Large intestine (tissue), 3 donors: ENCODE data around the gene MYO19. TPM values are rescaled to one million over a fixed set of nuclear protein-coding genes. Genes with fewer than 3 reads are reported as not detected.
"Not testable (repeated sequence)": the region's sequence is repeated elsewhere in the genome, so short reads cannot be mapped to it uniquely, and the experiment has no call there.

Experiments
- DNase-seq, 2 donors: peaks; one replicate each; pipeline versions ENCODE4 v3.0.0 to v3.0.0-alpha.2; 2013
- H3K27ac ChIP-seq: one replicate; pipeline ENCODE4 v1.5.1; 2013; ENCODE audit warnings: low read length
- H3K27me3 ChIP-seq: 2 replicates; pipeline ENCODE4 v1.6.1; 2013; ENCODE audit warnings: low read length; ENCODE audit not compliant: control insufficient read depth, insufficient read depth
- H3K36me3 ChIP-seq: 2 replicates; pipeline ENCODE4 v1.6.1; 2013; ENCODE audit warnings: low read length; ENCODE audit not compliant: control insufficient read depth, insufficient read depth
- H3K4me1 ChIP-seq: one replicate; pipeline ENCODE4 v1.6.1; 2013; ENCODE audit warnings: low read length; ENCODE audit not compliant: control insufficient read depth, insufficient read depth
- H3K4me3 ChIP-seq: one replicate; pipeline ENCODE4 v1.5.1; 2013; ENCODE audit warnings: low read length
- H3K9me3 ChIP-seq: one replicate; pipeline ENCODE4 v1.6.1; 2013; ENCODE audit warnings: mild to moderate bottlenecking, low read depth, low read length, moderate library complexity; ENCODE audit not compliant: control insufficient read depth
- WGBS: methylation state at CpG from one replicate; pipeline ENCODE4 v1.1.5; 2013; ENCODE audit warnings: low lambda C conversion rate; ENCODE audit not compliant: insufficient coverage; 5-methylcytosine and 5-hydroxymethylcytosine counted together
- polyA plus RNA-seq: library from polyadenylated mRNA; unstranded; fragments of 120-200 nt; gene quantifications from one replicate; pipeline ENCODE4 v1.2.1, GENCODE V29; 2013

Gene MYO19
- polyA plus RNA-seq, 1 donor = 60.0 TPM

GRCh38 chr17:36510636-36511035 lies 24.0 kb downstream of the MYO19 start:
- no peaks in the 10 kb centered on the region for H3K27me3 ChIP-seq
- DNase-seq = no peak
- no CpG with 5 or more reads among the region's 14 CpGs for WGBS
- peaks cover 79% of the 10 kb centered on the region for H3K36me3 ChIP-seq
- no peak overlapping the region for H3K27ac ChIP-seq
- H3K4me1 ChIP-seq = no peaks in the 10 kb centered on the region
- no peak overlapping the region for H3K4me3 ChIP-seq
- H3K9me3 ChIP-seq = no peaks in the 10 kb centered on the region

GRCh38 chr17:36509272-36509985 lies 25.2 kb downstream of the MYO19 start:
- H3K4me1 ChIP-seq = no peaks in the 10 kb centered on the region
- no peaks in the 10 kb centered on the region for H3K9me3 ChIP-seq
- DNase-seq = no peak
- no peak overlapping the region for H3K27ac ChIP-seq
- no CpG with 5 or more reads among the region's 9 CpGs for WGBS
- H3K36me3 ChIP-seq = peaks cover 75% of the 10 kb centered on the region
- H3K4me3 ChIP-seq = no peak overlapping the region
- no peaks in the 10 kb centered on the region for H3K27me3 ChIP-seq

GRCh38 chr17:36508439-36508838 lies 26.2 kb downstream of the MYO19 start:
- not testable (repeated sequence) for H3K27me3 ChIP-seq, H3K27ac ChIP-seq, H3K4me3 ChIP-seq, DNase-seq, H3K9me3 ChIP-seq, H3K4me1 ChIP-seq
- H3K36me3 ChIP-seq = peaks cover 76% of the 10 kb centered on the region
- WGBS = no CpG with 5 or more reads among the region's 2 CpGs

GRCh38 chr17:36507266-36507665 lies 27.4 kb downstream of the MYO19 start:
- H3K4me1 ChIP-seq = no peaks in the 10 kb centered on the region
- H3K4me3 ChIP-seq = no peak overlapping the region
- no peak for DNase-seq
- no peaks in the 10 kb centered on the region for H3K9me3 ChIP-seq
- H3K27ac ChIP-seq = no peak overlapping the region
- H3K36me3 ChIP-seq = peaks cover 78% of the 10 kb centered on the region
- no peaks in the 10 kb centered on the region for H3K27me3 ChIP-seq
- WGBS = no CpG with 5 or more reads among the region's 6 CpGs

- WGBS = no CpG with 5 or more reads among the region's 11 CpGs
- peaks cover 79% of the 10 kb centered on the region for H3K36me3 ChIP-seq
Observed at GRCh38 chr17:36506831-36507230, 27.8 kb downstream of the MYO19 start.

GRCh38 chr17:36506249-36506826 lies 28.3 kb downstream of the MYO19 start:
- Histone ChIP-seq H3K9me3 (no peaks in the 10 kb centered on the region), H3K27ac (no peak overlapping the region), H3K27me3 (no peaks in the 10 kb centered on the region), H3K4me3 (no peak overlapping the region), H3K36me3 (peaks cover 80% of the 10 kb centered on the region), H3K4me1 (no peaks in the 10 kb centered on the region)
- no peak for DNase-seq
- no CpG with 5 or more reads among the region's 6 CpGs for WGBS

More at GRCh38 chr17:36506831-36507230, 27.8 kb downstream of the MYO19 start:
- Histone ChIP-seq H3K9me3 (no peaks in the 10 kb centered on the region), H3K4me3 (no peak overlapping the region), H3K4me1 (no peaks in the 10 kb centered on the region), H3K27me3 (no peaks in the 10 kb centered on the region), H3K27ac (no peak overlapping the region)
- DNase-seq = no peak

- WGBS = no CpG with 5 or more reads among the region's 8 CpGs
- Histone ChIP-seq H3K4me3 (no peak overlapping the region), H3K27ac (no peak overlapping the region), H3K9me3 (no peaks in the 10 kb centered on the region), H3K27me3 (no peaks in the 10 kb centered on the region), H3K36me3 (peaks cover 81% of the 10 kb centered on the region), H3K4me1 (no peaks in the 10 kb centered on the region)
- DNase-seq = no peak
Observed at GRCh38 chr17:36505171-36505570, 29.5 kb downstream of the MYO19 start.

- Histone ChIP-seq H3K9me3 (no peaks in the 10 kb centered on the region), H3K27ac (no peak overlapping the region), H3K36me3 (peaks cover 76% of the 10 kb centered on the region), H3K27me3 (no peaks in the 10 kb centered on the region), H3K4me3 (no peak overlapping the region), H3K4me1 (no peaks in the 10 kb centered on the region)
- no CpG with 5 or more reads among the region's 5 CpGs for WGBS
- no peak for DNase-seq
Observed at GRCh38 chr17:36504156-36504545, 30.5 kb downstream of the MYO19 start.

- Histone ChIP-seq H3K27me3 (no peaks in the 10 kb centered on the region), H3K4me1 (no peaks in the 10 kb centered on the region), H3K9me3 (no peaks in the 10 kb centered on the region), H3K27ac (no peak overlapping the region), H3K36me3 (peaks cover 75% of the 10 kb centered on the region), H3K4me3 (no peak overlapping the region)
- DNase-seq = no peak
- no CpG with 5 or more reads among the region's 7 CpGs for WGBS
Observed at GRCh38 chr17:36503456-36504155, 31.1 kb downstream of the MYO19 start.

GRCh38 chr17:36501963-36502362 lies 32.7 kb downstream of the MYO19 start:
- peaks cover 74% of the 10 kb centered on the region for H3K36me3 ChIP-seq
- 80% methylated on average over 2 of the region's 6 CpGs for WGBS
- DNase-seq = no peak

More at GRCh38 chr17:36501963-36502362, 32.7 kb downstream of the MYO19 start:
- H3K27me3 ChIP-seq = no peaks in the 10 kb centered on the region
- H3K27ac ChIP-seq = no peak overlapping the region
- no peak overlapping the region for H3K4me3 ChIP-seq
- no peaks in the 10 kb centered on the region for H3K4me1 ChIP-seq
- no peaks in the 10 kb centered on the region for H3K9me3 ChIP-seq
